ENCODE measurements around the gene KCNQ1. TPM values are rescaled to one million over a fixed set of nuclear protein-coding genes. Genes with fewer than 3 reads are reported as not detected.

Gene KCNQ1
- total RNA-seq, 1 experiment from 2014 or later = 2.3 TPM

DNA sequence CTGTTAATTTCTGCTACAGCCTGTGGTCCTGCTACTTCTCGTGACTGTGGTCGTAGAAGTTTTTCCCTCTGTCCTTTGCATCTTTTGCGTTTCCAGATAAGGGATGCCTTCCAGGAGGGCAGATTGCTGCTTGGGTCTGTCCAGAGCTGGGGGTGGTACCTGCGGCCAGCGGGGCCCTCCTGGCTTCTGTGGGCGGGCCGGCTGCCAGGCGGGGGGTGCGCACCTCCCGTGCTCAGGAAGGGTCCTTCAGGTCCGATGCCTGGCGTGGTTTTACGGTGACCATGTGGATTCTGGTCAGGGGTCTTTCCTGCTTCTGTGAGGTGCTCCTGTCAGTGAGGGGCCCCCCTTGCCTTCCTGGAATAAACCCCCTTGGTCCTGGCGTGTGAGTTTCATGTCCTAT lies 84.8 kb downstream of the KCNQ1 start:
- Histone ChIP-seq H3T11ph (ENCODE audit: low read length) (no peak overlapping the region), H2AK5ac (ENCODE audit: insufficient read length, low read length) (no peak overlapping the region), H3K23ac (ENCODE audit: insufficient read length, low read depth, low read length) (no peak overlapping the region), H2BK20ac (ENCODE audit: low read depth, low read length, poor library complexity, severe bottlenecking) (no peak overlapping the region), H4K8ac (replicated peaks; ENCODE audit: insufficient read length, low read depth, low read length) (no peak overlapping the region), H4K91ac (ENCODE audit: insufficient read length, low read depth, low read length) (no peak overlapping the region), H4K20me1 (ENCODE audit: control insufficient read depth, insufficient read depth, insufficient read length) (no peaks in the 10 kb centered on the region), H3K4me2 (ENCODE audit: insufficient read depth, insufficient read length, low read length) (no peak overlapping the region), H3K56ac (ENCODE audit: insufficient read length, low read depth, low read length) (no peak overlapping the region), H4K5ac (ENCODE audit: insufficient read length, low read depth, low read length) (no peak overlapping the region), H2AFZ (ENCODE audit: low read length) (no peak overlapping the region), H3K4me1 (ENCODE audit: insufficient read depth, low read length) (peaks cover 2% of the 10 kb centered on the region; the same call in 1 of the 2 replicates), H3K79me2 (ENCODE audit: insufficient read depth, low read length) (no peaks in the 10 kb centered on the region), H3K27ac (ENCODE audit: insufficient read length, low read depth, low read length) (no peak overlapping the region), H3K18ac (ENCODE audit: insufficient read length, low read depth, low read length) (no peak overlapping the region), H3K14ac (ENCODE audit: insufficient read depth, low read length) (no peak overlapping the region), H3K79me1 (ENCODE audit: insufficient read depth, low read depth, low read length, poor library complexity, severe bottlenecking) (no peaks in the 10 kb centered on the region), H3K27me3 (ENCODE audit: insufficient read depth, low read length) (no peaks in the 10 kb centered on the region; the same call in 1 of the 2 replicates), H3K23me2 (ENCODE audit: insufficient read length, low read depth, low read length, poor library complexity, severe bottlenecking) (no peaks in the 10 kb centered on the region), H2BK120ac (ENCODE audit: low read depth, low read length, poor library complexity, severe bottlenecking) (no peak overlapping the region), H3K9me3 (ENCODE audit: control insufficient read depth, low read depth, low read length) (no peaks in the 10 kb centered on the region), H3K9ac (ENCODE audit: extremely low read depth, insufficient read length, low read length) (no peak overlapping the region), H2BK12ac (ENCODE audit: insufficient read length, low read depth, low read length) (no peak overlapping the region), H2BK5ac (ENCODE audit: insufficient read length, low read length) (no peak overlapping the region), H3K4ac (ENCODE audit: low read depth, low read length) (no peak overlapping the region), H2BK15ac (ENCODE audit: low read depth, low read length) (no peak overlapping the region)
- H3K36me3 Mint-ChIP-seq (ENCODE audit: insufficient read depth in 1 of 3, low read depth in 3 of 3) = no peaks in the 10 kb centered on the region; a peak in 1 of 7 replicates
- peaks cover 65% of the 10 kb centered on the region for H3K27me3 Mint-ChIP-seq (ENCODE audit: low read depth)
- DNase-seq = no peak
- no peak overlapping the region for H3K27ac Mint-ChIP-seq
- WGBS (ENCODE audit: extremely low coverage, insufficient read length, low lambda C conversion rate) = no CpG with 5 or more reads among the region's 14 CpGs
- H3K4me3 Mint-ChIP-seq = no peak overlapping the region
- H3K4me1 Mint-ChIP-seq = peaks cover 11 to 20% of the 10 kb centered on the region in 2 experiments
- no peaks in the 10 kb centered on the region for H3K9me3 Mint-ChIP-seq
- TF ChIP-seq, protein P1, sequence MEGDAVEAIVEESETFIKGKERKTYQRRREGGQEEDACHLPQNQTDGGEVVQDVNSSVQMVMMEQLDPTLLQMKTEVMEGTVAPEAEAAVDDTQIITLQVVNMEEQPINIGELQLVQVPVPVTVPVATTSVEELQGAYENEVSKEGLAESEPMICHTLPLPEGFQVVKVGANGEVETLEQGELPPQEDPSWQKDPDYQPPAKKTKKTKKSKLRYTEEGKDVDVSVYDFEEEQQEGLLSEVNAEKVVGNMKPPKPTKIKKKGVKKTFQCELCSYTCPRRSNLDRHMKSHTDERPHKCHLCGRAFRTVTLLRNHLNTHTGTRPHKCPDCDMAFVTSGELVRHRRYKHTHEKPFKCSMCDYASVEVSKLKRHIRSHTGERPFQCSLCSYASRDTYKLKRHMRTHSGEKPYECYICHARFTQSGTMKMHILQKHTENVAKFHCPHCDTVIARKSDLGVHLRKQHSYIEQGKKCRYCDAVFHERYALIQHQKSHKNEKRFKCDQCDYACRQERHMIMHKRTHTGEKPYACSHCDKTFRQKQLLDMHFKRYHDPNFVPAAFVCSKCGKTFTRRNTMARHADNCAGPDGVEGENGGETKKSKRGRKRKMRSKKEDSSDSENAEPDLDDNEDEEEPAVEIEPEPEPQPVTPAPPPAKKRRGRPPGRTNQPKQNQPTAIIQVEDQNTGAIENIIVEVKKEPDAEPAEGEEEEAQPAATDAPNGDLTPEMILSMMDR (conservative IDR thresholded peaks at IDR 0.05) = no peak

All from H9 (cell line).